NCI-H1930 (cell line): ENCODE results near the gene GHITM.

Experiments
- DNase-seq, 2 experiments: peaks; one replicate each; lab custom pipeline; 2025; lab: John Stamatoyannopoulos, UW

GHITM gene

DNA sequence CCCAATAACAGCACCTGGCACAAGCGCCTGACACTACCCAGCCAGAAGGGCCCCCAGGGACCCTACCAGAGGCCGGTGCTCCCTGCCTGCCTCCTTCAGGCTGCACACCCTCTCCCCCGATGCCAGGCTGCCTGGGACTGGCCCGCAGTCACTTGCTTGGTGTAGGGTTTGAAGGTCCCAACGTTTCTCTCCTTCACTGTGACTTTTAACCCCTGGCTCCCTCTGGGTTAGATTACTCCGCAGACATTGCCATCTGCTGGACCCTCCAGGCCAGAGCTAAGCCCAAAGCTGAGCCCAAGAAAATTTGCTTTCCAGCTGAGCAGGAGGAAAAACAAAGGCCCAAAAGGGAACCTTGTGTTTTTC is 61.9 kb downstream of the GHITM start:
- no peak for DNase-seq

DNA sequence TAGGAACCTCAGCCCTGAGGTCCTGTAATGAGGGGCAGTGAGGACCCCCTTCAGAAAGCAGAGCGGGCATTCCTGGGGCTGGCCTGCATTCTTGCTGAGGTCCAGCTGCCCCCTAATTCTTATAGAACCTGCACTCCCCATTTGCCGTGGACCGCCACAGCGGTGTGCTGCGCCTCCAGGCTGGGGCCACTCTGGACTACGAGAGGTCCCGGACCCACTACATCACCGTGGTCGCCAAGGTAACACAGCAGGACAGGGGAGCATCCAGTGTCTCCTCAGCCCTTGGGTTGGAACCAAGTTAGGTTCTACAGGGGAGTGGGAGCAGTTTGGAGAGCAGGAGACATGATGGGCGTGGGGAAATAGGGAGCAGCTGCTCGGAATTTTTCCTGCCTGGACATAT is 62.4 kb downstream of the GHITM start:
- DNase-seq = no peak

DNA sequence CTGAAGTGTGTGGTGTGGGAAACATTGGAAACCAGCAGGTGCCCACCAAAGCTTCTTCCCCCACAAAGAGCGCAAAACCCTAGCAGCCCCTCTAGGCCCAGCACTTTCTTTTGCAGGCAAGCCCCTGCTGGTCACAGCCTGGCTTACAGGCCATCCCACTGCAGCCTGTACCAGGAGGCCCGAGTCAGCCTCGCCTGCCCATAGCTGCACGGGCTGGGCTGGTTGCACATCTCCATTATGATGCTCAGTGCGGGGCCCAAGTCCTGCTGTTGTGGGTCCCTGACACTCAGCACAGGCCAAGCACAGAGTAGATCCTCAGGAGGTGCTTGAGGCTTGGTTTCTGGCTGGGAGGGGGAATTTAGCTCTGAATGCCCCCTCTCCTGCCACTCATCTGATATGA is 63.0 kb downstream of the GHITM start:
- no peak for DNase-seq
